ENCODE results near the gene SPTSSA. TPM values are rescaled to one million over a fixed set of nuclear protein-coding genes. Genes with fewer than 3 reads are reported as not detected.
"Not testable (repeated sequence)": the region's sequence is repeated elsewhere in the genome, so short reads cannot be mapped to it uniquely, and the experiment has no call there.

The SPTSSA gene
- total RNA-seq, 1 donor from 2014 or later, result 14.9 TPM

DNA sequence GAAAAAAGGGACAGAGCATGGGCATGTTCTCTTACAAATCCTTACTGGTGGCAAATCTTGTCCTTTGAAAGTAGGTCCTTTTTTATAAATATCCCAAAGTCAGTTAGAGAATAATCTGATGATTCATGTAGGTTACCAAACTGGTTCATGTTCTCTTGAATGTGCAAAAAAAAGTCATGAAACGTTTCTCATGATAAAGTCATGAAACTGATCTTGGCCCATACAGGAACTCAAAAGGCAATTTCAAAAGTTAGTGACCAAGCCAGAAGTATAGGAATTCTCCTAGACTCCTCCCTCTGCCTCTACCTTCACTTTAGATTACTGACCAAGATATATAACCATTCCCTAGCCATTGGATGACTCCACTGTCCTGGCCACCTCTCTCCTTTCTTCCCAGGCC, 27.3 kb upstream of the SPTSSA start:
- TF ChIP-seq, protein P1, sequence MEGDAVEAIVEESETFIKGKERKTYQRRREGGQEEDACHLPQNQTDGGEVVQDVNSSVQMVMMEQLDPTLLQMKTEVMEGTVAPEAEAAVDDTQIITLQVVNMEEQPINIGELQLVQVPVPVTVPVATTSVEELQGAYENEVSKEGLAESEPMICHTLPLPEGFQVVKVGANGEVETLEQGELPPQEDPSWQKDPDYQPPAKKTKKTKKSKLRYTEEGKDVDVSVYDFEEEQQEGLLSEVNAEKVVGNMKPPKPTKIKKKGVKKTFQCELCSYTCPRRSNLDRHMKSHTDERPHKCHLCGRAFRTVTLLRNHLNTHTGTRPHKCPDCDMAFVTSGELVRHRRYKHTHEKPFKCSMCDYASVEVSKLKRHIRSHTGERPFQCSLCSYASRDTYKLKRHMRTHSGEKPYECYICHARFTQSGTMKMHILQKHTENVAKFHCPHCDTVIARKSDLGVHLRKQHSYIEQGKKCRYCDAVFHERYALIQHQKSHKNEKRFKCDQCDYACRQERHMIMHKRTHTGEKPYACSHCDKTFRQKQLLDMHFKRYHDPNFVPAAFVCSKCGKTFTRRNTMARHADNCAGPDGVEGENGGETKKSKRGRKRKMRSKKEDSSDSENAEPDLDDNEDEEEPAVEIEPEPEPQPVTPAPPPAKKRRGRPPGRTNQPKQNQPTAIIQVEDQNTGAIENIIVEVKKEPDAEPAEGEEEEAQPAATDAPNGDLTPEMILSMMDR (conservative IDR thresholded peaks at IDR 0.05), result no peak
- Mint-ChIP-seq H3K27ac (peak overlapping the region; percentile 50), H3K36me3 (no peaks in the 10 kb centered on the region), H3K27me3 (no peaks in the 10 kb centered on the region), H3K9me3 (peaks cover 5% of the 10 kb centered on the region), H3K4me1 (ENCODE audit: unreplicated experiment) (no peaks in the 10 kb centered on the region), H3K4me3 (no peak overlapping the region)
- no peak for DNase-seq (ENCODE audit: extremely low spot score, unreplicated experiment)

DNA sequence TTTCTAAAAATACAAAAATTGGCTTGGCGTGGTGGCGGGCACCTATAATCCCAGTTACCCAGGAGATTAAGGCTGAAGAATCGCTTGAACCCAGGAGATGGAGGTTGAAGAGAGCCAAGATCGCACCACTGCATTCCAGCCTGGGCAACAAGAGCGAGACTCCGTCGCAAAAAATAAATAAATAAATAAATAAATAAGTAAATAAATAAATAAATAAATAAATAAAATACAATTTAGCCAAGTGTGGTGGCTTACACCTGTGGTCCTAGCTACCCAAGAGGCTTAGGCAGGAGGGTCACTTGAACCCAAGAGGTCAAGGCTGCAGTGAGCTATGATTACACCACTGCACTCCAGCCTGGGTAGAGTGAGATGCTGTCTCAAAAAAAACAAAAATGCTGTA, 26.5 kb upstream of the SPTSSA start:
- Mint-ChIP-seq H3K27me3 (no peaks in the 10 kb centered on the region), H3K4me3 (no peak overlapping the region), H3K36me3 (no peaks in the 10 kb centered on the region), H3K9me3 (peaks cover 5% of the 10 kb centered on the region), H3K27ac (no peak overlapping the region), H3K4me1 (ENCODE audit: unreplicated experiment) (no peaks in the 10 kb centered on the region)
- TF ChIP-seq, protein P1 (conservative IDR thresholded peaks at IDR 0.05), result no peak
- DNase-seq (ENCODE audit: extremely low spot score, unreplicated experiment), result no peak

DNA sequence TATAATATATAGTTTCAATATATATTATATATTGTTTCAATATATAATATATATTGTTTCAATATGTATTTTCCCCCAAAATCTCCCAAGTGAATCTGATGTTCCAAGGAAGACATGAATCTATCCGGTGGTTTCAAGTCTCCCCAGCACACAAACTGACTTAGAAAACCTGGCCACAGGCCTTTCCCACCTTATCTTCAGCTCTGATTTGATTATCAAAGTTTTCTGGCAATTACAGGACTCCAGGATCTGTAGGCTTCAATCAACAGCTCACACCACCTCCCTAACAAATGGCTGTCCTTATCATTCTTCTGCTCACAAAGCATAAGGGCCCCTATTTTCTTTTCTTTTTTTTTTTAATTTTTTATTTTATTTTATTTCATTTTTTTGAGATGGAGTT, 22.7 kb upstream of the SPTSSA start:
- TF ChIP-seq, protein P1 (conservative IDR thresholded peaks at IDR 0.05), result no peak
- Mint-ChIP-seq H3K27ac (no peak overlapping the region), H3K27me3 (no peaks in the 10 kb centered on the region), H3K4me3 (no peak overlapping the region), H3K9me3 (no peaks in the 10 kb centered on the region), H3K4me1 (ENCODE audit: unreplicated experiment) (no peaks in the 10 kb centered on the region), H3K36me3 (no peaks in the 10 kb centered on the region)
- no peak for DNase-seq (ENCODE audit: extremely low spot score, unreplicated experiment)

DNA sequence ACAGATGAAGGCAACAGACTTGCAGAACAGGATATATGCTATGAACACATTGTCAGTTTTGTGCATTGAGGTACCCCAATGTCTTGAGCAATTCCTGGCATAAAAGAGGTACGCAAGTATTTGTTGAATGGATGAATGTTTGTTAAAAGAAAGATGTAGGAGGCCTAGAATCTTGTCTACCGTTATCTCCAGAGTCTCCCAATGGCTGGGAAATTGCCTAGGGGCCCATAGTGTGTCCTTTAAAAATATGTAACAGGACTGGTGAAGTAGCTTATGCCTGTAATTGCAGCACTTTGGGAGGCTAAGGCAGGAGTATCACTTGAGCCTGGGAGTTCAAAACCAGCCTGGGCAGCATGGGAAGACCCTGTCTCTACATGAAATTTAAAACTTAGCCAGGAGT, 20.4 kb upstream of the SPTSSA start:
- TF ChIP-seq, protein P1 (conservative IDR thresholded peaks at IDR 0.05), result no peak
- H3K4me3 Mint-ChIP-seq, result no peak overlapping the region
- no peak overlapping the region for H3K27ac Mint-ChIP-seq
- no peaks in the 10 kb centered on the region for H3K9me3 Mint-ChIP-seq
- DNase-seq (ENCODE audit: extremely low spot score, unreplicated experiment), result no peak
- no peaks in the 10 kb centered on the region for H3K36me3 Mint-ChIP-seq
- no peaks in the 10 kb centered on the region for H3K4me1 Mint-ChIP-seq (ENCODE audit: unreplicated experiment)
- H3K27me3 Mint-ChIP-seq, result no peaks in the 10 kb centered on the region

DNA sequence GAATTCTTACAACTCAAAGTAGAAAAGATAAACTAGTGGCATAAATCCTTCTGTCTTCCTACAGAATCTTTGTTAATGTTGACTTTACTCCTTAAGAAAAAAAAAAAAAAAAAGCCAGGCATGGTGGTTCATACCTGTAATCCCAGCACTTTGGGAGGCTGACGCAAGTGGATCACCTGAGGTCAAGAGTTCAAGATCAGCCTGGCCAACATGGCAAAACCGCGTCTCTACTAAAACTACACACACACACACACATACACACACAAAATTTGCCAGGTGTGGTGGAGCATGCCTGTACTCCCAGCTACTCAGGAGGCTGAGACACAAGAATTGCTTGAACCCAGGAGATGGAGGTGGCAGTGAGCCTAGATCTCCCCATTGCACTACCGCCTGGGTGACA, 17.7 kb upstream of the SPTSSA start:
- no peaks in the 10 kb centered on the region for H3K4me1 Mint-ChIP-seq (ENCODE audit: unreplicated experiment)
- no peaks in the 10 kb centered on the region for H3K27me3 Mint-ChIP-seq
- TF ChIP-seq, protein P1 (conservative IDR thresholded peaks at IDR 0.05), result no peak
- no peak for DNase-seq (ENCODE audit: extremely low spot score, unreplicated experiment)
- no peaks in the 10 kb centered on the region for H3K36me3 Mint-ChIP-seq
- no peak overlapping the region for H3K4me3 Mint-ChIP-seq
- no peaks in the 10 kb centered on the region for H3K9me3 Mint-ChIP-seq
- no peak overlapping the region for H3K27ac Mint-ChIP-seq

DNA sequence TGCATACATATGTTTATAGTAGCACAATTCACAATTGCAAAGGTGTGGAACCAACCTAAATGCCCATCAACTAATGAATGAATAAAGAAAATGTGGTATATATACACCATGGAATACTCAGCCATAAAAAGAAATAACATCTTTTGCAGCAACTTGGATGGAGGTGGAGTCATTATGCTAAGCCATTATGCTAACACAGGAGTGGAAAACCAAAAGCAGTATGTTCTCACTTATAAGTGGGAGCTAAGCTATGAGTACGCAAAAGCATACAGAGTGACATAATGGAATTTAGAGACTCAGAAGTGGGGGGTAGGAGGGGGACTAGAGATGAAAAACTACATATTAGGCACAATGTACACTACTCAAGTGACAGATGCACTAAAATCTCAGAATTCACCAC, 16.2 kb upstream of the SPTSSA start:
- Mint-ChIP-seq H3K4me3 (no peak overlapping the region), H3K4me1 (ENCODE audit: unreplicated experiment) (no peaks in the 10 kb centered on the region), H3K27me3 (no peaks in the 10 kb centered on the region), H3K36me3 (no peaks in the 10 kb centered on the region), H3K9me3 (no peaks in the 10 kb centered on the region), H3K27ac (no peak overlapping the region)
- TF ChIP-seq, protein P1 (conservative IDR thresholded peaks at IDR 0.05), result no peak
- DNase-seq (ENCODE audit: extremely low spot score, unreplicated experiment), result no peak

DNA sequence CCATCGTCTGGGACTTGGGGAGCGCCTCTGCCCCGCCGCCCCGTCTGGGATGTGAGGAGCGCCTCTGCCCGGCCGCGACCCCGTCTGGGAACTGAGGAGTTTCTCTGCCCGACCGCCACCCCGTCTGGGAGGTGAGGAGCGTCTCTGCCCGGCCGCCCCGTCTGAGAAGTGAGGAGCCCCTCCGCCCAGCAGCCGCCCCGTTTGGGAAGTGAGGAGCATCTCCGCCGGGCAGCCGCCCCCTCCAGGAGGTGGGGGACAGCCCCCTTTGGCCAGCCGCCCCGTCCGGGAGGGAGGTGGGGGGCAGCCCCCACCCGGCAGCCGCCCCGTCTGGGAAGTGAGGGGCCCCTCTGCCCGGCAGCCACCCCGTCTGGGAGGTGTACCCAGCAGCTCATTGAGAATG, 14.0 kb upstream of the SPTSSA start:
- not testable (repeated sequence) for H3K36me3 Mint-ChIP-seq; H3K4me1 Mint-ChIP-seq (ENCODE audit: unreplicated experiment); H3K27me3 Mint-ChIP-seq; H3K27ac Mint-ChIP-seq; H3K4me3 Mint-ChIP-seq; H3K9me3 Mint-ChIP-seq; DNase-seq (ENCODE audit: extremely low spot score, unreplicated experiment)

Data from type B pancreatic cell (in vitro differentiated cells).